ENCODE data around the gene LHB.
"Not testable (repeated sequence)": the region's sequence is repeated elsewhere in the genome, so short reads cannot be mapped to it uniquely, and the experiment has no call there.

The LHB gene

DNA sequence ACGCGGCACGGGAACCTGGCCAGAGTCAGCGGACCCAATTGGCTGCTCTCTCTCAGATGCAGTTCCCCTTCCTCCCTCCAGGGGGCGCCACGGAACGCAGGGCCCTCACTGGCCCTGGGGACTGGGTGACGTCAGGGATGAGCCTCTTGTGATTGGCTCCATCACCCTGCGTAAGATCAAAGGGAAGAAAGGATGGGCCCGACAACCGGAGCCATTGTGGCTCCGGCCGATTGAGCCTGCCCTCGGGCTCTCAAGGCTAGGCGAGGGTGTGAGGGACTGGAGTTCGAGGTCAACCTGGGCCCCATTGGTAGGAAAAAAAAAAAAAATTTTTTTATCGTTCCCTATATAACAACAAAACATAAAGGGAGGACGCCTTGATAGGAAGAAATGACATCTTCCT, 19.9 kb upstream of the LHB start, which contains the start of gene CGB1:
CGB1 (minus strand) TSS at position 81 of the 400 bp plus-strand sequence. CDS start 184 bp downstream, outside the sequence.
- DNase-seq, result peak; percentile 46

DNA sequence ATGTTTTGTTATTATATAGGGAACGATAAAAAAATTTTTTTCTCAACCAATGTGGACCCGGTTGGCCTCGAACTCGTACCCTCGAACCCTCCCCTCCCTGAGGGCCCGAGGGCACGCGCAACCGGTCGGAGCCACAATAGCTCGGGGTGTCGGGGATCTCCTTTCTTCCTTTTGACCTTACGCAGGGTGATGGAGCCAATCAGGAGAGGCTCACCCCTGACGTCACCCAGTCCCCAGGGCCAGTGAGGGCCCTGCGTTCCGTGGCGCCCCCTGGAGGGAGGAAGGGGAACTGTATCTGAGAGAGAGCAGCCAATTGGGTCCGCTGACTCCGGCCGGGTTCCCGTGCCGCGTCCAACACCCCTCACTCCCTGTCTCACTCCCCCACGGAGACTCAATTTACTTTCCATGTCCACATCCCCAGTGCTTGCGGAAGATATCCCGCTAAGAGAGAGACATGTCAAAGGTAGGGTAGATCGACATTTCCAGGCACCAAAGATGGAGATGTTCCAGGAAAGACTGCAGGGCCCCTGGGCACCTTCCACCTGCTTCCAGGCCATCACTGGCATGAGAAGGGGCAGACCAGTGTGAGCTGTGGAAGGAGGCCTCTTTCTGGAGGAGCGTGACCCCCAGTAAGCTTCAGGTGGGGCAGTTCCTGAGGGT, 14.9 kb upstream of the LHB start, which contains the start of gene CGB2:
CGB2 (plus strand) TSS at position 249 of the 660 bp plus-strand sequence; CDS start at position 455, 206 bp downstream.
- DNase-seq, result peak; percentile 42

DNA sequence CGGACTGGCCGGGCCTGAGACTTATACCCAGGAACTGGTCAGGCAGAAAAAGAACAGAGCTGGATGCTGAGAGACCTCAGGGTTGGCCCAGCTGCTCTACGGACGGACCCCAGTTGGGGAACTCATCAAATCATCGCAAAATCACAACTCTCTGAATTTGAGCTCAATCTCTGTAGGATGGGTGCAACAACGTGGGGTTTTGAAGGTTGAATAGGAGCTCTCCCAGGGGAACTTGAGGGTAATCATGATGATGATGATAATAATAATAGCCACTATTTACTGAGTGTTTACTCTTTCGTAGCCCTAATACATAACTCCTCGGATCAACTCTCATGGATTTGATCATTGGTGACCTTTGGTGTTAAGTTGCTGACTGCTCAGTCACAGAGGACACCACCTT, 13.4 kb upstream of the LHB start:
- not testable (repeated sequence) for DNase-seq

DNA sequence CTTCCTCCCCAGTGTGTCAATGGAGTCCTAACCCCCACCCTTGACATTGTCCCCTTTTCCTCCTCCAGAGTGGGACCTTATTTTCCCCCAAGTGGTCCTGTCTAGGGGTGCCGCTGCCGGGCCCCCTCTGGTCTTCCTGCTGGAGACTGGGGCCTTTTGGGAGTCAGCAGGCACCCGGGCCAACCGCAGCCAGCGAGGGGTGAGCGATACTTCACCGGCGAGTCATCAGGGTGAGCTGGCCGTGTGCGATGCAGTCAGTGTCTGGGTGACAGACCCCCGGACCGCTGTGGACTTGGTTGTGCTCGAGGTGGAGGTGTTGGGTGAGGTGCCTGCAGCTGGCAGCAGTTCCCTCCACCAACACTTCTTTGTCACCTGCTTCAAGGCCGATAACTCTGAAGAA, 12.9 kb upstream of the LHB start:
- not testable (repeated sequence) for DNase-seq

DNA sequence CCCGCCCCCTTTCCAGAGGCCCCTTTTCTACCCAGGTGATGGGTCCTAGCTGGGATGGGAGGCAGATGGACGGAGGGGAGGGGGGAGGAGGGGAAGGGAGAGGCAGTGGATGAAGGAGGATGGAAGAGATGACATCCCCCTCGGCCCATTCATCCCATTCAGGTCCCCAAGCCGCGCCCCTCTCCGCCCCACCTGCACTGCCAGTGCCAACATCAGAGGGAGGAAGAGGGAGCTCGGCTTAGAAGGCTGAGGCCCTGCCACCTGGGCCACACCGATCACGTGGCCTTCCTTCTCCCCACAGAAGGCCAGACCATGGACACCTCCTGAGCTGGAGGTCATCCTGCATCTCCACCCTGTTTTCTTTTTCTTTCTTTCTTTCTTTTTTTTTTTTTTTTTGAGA, 11.8 kb upstream of the LHB start:
- DNase-seq, result not testable (repeated sequence)

DNA sequence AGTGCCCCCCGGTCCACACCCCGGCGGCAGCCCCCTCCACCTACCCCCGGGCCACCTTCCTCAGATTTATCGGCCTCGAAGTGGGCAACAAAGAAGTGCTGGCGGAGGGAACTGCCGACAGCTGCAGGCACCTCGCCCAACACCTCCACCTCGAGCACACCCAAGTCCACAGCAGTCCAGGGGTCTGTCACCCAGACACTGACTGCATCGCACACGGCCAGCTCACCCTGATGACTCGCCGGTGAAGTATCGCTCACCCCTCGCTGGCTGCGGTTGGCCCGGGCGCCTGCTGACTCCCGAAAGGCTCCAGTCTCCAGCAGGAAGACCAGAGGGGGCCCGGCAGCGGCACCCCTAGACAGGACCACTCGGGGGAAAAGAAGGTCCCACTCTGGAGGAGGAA, 8.7 kb upstream of the LHB start:
- not testable (repeated sequence) for DNase-seq

DNA sequence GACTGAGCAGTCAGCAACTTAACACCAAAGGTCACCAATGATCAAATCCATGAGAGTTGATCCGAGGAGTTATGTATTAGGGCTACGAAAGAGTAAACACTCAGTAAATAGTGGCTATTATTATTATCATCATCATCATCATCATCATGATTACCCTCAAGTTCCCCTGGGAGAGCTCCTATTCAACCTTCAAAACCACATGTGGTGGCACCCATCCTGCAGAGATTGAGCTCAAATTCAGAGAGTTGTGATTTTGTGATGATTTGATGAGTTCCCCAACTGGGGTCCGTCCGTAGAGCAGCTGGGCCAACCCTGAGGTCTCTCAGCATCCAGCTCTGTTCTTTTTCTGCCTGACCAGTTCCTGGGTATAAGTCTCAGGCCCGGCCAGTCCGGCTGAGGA, 8.2 kb upstream of the LHB start:
- not testable (repeated sequence) for DNase-seq

DNA sequence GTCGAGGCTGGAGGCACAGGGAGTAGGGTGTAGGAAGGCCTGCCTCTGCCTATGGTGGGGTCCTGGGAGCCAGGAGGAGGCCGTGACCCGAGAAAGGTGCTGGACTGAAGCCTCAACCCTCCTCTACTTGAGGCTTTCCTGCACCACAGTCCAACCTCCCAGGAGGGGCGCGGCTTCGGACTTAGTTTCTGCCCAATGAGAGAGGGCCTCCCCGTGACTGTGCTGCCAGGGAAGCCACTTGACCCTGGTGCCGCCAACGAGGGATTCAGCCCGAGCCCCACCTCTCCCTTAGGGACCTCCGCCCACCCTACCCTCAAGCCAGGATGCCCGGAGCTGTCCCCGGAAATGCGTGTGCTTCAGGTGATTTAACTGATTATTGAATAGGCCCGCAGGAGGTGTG, 7.3 kb upstream of the LHB start, which contains the start of gene CGB3:
CGB3 (minus strand) TSS at position 101 of the 400 bp plus-strand sequence. CDS start 362 bp downstream, outside the sequence.
- not testable (repeated sequence) for DNase-seq

DNA sequence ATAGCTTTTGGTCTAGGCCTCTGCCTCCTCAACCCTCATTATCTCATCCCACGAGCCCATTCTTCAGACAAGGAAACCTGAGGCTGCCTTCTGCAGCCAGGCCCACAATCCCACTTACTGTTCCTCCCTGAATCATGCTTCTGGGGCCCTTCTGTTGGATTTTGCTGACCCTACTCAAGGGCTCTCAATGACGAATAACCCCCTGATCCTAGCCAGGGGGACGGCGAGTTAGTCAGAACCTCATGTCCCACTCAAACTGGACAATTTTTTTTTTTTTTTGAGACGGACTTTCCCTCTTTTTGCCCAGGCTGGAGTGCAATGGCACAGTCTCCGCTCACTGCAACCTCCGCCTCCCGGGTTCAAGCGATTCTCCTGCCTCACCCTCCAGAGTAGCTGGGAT, 5.2 kb upstream of the LHB start:
- no peak for DNase-seq

DNA sequence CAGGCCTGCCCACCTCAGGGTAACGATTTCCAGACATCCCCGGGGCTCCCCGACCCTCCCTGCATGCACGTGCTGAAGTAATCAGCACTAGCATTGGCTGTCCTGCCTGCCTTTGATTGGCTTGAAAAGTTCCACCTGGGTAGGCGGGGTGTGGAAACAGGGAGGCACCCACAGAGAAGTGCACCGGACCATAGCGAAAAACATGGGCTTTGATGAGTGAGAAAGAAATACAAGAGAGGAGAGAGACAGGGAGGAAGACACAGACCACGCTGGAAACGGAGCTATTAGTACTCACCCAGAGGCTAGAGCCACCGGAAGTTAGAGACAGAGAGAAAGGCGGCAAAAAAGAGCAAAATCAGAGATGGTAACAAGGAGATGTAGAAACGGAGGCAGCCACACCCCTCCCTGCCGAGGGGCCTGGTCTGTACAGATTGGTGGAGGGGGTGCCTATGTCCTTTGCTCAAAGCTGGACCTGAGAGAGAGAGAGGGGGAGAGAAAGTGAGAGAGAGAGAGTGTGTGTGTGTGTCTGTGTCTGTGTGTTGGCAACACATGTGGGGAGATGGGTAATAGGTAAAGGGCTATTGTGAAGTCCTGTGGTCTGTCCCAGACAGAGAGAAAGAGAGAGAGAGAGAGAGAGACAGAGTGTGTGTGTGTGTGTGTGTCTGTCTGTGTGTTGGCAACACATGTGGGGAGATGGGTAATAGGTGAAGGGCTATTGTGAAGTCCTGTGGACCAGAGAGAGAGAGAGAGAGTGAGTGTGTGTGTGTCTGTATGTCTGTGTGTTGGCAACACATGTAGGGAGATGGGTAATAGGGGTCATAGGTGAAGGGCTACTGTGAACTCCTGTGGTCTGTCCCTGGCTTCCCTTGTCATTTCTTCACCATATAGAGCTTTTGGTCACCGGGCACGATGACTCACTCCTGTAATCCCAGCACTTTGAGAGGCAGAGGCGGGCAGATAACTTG, 4.3 kb upstream of the LHB start:
- peak; percentile 27 for DNase-seq

DNA sequence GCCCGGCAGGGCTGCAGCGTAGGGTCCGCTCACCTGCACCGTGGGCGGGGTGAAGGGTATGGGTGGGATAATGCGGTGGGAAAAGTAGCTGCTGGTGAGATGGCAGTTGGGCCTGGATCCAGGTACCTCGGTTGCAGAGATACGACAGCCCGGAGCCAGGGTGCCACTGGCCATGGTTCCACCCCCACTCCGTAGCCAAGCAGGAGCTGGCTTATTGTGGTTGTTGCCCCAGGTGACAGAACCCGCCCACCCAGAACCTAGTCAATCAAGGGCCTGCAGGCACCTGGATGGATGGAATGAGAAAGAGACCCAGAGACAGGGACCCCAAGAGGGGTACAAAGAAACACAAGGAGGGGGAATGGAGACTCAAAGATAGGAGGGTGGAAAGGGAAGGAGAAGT, 3.5 kb upstream of the LHB start:
- no peak for DNase-seq

DNA sequence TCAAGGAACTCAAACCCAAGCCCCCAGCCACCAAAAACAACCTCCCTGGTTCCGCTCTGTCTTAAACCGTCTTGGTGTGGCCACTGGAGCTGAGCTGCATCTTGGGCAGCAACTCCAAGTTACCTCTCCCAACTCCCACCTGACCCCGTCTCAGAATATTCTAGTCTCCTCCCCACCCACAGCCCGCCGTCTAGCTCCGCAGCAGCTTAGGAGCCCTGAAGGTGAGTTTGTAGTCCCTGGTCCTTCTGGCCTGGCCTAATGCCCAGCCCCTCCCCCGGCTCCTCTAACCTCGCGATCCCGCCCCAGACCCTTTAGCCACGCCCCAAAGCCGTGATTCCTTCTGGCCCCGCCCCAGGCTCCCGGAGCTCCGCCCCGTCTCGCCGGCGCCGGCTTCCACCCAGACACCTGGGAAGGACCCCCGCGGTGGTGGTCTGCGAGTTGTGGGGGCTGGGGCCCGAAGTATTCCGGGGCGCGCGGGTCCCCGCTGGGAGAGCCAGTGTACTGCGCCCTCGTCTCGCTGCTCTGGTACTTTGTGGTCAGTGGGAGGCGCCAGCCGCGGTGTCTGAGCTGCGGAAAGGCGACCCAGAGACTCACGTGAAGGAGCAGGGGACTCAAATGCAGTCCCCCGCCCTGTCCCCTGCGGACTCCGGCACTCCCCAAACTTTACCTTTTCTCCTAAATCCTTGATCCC, 2.5 kb upstream of the LHB start:
- peak; percentile 41 for DNase-seq

DNA sequence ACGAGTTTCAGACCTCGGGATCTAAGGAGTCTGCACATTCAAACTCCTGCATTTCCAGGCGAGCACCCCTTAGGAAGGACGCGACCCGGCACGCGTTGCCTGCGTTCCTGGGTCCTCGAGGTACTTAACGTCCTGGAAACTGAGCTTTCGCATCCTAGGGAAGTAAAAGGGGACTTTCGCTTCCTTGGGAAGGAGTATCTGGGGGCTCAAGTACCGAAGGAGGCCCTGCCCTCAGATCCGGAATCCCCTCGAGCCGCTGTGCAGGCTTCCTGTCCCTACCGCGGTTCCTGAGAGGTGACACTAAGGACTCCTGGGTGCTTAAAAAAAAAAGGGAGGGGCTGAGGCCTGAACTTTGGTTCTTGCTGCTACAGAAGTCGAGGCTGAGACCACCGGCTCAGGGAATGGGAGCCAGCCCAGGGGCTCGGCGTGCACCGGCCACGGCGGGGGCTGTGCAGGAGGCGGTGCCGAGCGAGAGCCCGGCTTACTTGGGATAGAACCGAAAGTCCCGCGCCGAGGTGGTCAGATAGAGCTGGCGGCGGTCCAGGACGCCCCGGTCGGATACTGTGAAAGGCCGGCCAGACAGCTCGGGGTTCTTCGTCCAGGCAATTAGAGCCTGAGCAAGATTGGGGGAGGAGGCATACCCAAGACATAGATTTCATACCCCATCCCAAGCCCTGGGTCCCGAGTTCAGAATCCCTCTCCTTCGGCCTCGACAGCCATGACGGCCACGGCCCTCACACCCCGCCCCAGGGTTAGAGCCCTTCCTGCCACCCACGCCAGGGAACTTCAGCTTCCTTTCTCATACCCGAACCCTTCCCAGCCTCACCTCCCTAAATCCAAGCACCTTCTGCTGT, 1.7 kb upstream of the LHB start:
- DNase-seq, result not testable (repeated sequence)

DNA sequence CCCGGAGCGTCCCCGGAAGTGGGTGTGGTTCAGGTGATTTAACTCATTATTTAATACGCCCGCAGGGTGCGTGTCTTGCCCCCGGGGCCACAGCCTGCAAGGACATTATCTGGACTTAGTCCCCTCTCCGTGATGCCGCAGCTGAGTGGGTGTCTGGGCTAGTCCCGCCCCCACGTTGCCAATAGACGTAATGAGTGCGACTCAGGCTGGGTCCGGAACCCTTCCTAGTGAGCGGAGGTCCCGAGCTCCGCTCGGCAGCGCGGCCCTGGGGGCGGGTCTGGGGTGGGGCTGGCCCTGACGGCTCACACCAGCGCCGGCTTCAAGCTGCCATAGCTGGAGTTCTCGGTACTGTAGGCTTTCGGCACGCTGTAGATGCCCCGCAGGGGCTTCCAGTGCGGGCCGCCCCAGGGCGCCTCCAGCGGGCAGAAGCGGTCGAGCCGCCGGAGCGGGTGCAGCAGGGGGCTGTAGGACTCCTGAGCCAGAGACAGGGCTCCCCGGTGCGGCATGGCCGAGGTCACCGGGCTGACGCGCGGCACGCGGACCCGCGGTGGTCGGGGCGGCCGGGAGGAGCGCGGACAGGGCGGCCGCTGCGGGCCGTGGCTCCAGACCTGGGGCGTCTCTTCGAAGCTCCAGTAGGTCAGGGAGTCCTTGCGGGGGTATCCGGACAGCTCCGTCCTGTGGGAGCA, 918 bp upstream of the LHB start:
- peak; percentile 51 for DNase-seq

DNA sequence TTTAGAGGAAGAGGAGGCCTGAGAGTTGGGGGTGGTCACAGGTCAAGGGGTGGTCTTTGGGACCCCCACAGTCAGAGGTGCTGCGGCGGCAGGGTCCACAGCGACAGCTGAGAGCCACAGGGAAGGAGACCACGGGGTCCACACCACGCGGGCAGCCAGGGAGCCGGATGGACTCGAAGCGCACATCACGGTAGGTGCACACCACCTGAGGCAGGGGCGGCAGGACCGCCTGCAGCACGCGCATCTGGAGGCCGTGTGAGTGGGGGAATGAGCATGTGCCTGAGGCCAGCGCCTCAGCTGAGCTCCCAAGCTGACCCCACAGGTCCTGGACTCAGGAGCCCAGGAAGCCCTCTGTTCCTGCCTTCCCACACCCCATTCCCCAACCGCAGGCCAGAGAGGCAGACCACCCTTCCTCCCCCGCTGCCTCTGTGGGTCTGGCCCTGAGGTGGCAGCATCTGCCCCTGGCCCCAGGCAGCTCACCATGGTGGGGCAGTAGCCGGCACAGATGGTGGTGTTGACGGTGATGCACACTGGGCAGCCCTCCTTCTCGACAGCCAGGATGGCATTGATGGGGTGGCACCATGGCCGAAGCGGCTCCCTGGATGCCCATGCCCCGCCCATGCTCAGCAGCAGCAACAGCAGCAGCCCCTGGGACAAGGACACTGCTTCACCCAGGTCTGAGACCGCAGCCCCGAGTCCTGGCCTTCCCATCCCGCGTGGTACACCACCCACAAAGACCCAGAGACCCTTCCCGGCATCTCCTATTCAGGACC, 638 bp downstream of the LHB start:
- no peak for DNase-seq

DNA sequence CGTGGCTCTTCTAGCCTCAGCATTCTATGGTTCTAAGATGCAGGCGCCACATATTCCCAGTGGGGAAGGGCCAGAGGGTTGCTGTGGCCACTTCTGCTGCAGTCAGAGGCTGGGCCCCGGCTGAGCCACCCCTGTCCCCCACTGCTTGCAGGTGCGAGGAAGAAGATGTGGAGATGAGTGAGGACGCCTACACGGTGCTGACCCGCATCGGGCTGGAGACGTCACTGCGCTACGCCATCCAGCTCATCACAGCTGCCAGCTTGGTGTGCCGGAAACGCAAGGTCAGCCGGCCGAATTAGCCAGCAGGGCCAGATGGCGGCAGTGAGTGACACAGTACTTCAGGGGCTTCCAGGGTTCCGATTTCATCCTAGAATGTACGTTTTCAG, 2.0 kb downstream of the LHB start:
- no peak for DNase-seq

DNA sequence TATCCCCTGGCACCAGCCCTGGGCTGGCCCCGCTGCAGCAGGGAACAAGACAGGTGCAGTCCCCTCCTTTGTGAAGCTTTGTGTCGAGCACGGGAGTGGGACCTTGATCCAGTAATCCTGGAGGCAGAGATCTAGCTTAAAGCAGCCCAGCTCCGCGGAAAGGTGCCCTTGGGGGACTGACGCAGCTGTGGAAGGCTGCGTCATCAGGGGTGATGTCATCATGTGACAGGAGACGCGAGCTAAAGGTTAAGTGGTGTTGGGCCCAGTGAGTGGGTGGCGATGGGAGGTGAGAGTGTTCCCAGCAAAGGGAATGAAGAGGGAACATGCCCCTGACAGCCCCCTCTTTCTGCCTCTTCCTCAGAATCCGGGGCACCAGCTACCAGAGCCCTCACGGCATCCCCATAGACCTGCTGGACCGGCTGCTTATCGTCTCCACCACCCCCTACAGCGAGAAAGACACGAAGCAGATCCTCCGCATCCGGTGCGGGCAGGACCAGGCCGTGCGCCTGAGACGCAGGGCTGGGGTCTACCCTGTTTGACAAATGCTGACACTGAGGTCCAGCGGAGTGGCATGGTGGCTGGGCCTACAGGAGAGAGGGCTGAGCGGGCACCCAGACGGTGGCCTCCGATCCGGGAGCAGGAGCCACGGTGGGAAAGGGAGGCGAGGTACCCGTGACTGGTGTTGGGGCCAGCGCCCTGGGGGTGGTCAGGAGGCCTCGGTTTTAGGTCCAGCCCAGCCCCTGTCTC, 2.6 kb downstream of the LHB start:
- DNase-seq, result no peak

DNA sequence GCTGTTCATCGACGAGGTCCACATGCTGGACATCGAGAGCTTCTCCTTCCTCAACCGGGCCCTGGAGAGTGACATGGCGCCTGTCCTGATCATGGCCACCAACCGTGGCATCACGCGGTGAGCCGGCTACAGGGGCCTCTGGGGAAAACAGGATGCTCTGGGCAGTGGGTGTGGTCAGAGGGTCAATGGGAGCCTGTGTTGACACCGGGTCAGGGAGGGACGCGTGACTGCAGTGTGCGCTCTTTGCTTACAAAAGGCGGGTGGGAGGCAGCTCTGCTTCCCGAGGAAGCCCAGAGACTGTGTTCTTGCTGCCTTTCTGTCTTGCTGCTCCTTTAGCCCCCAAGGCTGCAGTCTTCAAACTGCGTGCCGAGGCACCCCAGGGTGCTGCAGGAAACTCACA, 5.7 kb downstream of the LHB start:
- no peak for DNase-seq

DNA sequence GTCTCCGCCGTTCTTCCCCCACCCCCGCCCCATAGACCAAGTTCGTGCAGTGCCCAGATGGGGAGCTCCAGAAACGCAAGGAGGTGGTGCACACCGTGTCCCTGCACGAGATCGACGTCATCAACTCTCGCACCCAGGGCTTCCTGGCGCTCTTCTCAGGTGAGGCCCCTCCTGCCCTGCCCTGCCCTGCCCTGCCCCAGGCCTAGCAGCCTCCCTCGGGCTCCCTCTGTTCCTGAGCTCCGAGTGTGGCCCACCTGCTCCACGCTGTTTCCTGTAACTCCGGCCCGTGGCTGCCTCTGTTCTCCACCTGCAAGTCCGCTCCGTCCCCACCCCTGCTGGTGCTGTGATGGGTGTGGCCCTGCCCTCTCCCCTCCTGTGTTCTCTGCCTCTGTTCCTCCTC, 6.4 kb downstream of the LHB start:
- no peak for DNase-seq

DNA sequence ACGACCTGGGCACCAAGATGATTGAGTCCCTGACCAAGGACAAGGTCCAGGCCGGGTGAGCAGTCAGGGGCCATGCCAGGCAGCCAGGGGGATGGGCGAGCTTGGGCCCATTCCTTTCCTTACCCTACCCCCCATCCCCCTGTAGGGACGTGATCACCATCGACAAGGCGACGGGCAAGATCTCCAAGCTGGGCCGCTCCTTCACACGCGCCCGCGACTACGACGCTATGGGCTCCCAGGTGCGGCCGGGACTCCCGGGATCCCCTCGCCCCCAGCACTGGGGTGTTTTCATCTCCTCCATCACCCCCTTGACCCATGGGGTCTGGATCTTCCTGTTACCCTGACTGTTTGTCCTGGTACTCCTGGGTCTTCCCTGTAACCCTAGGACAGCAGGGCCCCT, 7.1 kb downstream of the LHB start:
- DNase-seq, result no peak
